AG09309 (cell line): ENCODE data around the gene SYCP3.

ENCODE experiments used
- DNase-seq: peaks from one replicate; pipeline ENCODE4 v3.0.0-alpha.2; 2010; ENCODE audit warnings: low read depth
- H3K4me3 ChIP-seq: 2 replicates; pipeline ENCODE4 v1.5.1; 2011; ENCODE audit warnings: mild to moderate bottlenecking, low read depth, low read length, moderate library complexity; ENCODE audit not compliant: control insufficient read depth
- TF ChIP-seq, protein P1 (sequence below): IDR thresholded peaks from 2 replicates; pipeline ENCODE4 v1.5.1; 2011; ENCODE audit warnings: mild to moderate bottlenecking, low read depth, low read length, inconsistent platforms; ENCODE audit not compliant: insufficient read depth, control insufficient read depth; ENCODE audit errors: missing control alignments

Gene SYCP3

DNA sequence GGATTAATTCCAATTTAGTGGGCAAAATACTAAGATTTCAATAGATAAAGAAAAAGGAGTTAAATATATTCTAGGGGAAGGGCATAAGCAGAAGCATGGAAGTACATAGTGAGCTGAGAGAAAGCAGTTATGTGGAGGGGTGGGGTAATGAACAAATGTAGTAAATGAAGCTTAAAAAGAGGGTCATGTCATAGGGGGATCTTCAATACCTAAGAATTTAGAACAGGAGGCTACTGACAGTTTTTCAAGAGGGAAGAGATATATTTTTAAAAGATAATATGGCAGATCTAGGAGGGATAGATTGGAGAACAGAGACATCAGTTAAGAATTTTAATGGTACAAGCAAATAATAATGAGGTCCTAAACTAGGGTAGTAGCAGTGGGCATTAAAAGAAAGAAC lies 9.4 kb downstream of the SYCP3 start:
- TF ChIP-seq, protein P1, sequence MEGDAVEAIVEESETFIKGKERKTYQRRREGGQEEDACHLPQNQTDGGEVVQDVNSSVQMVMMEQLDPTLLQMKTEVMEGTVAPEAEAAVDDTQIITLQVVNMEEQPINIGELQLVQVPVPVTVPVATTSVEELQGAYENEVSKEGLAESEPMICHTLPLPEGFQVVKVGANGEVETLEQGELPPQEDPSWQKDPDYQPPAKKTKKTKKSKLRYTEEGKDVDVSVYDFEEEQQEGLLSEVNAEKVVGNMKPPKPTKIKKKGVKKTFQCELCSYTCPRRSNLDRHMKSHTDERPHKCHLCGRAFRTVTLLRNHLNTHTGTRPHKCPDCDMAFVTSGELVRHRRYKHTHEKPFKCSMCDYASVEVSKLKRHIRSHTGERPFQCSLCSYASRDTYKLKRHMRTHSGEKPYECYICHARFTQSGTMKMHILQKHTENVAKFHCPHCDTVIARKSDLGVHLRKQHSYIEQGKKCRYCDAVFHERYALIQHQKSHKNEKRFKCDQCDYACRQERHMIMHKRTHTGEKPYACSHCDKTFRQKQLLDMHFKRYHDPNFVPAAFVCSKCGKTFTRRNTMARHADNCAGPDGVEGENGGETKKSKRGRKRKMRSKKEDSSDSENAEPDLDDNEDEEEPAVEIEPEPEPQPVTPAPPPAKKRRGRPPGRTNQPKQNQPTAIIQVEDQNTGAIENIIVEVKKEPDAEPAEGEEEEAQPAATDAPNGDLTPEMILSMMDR, result no peak
- no peak overlapping the region for H3K4me3 ChIP-seq
- DNase-seq, result no peak

DNA sequence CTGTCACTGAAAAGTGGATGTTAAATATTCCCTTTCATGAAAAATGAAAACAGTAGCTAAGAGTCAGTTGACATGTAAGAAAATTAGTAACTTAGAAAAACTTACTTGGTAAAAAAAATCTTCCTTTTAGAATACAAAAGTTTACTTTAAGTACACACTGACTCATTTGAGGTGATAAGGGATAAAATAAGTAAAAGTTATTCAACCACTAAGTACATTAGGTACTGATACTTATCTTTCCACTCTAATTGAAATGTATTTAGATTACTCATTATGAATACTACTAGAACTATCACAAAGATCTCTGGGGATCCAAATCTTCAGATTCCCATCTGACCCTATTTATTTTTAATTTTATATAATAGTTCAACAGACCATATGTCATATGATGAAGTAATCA lies 12.2 kb downstream of the SYCP3 start:
- no peak for DNase-seq
- TF ChIP-seq, protein P1, result no peak
- no peak overlapping the region for H3K4me3 ChIP-seq

DNA sequence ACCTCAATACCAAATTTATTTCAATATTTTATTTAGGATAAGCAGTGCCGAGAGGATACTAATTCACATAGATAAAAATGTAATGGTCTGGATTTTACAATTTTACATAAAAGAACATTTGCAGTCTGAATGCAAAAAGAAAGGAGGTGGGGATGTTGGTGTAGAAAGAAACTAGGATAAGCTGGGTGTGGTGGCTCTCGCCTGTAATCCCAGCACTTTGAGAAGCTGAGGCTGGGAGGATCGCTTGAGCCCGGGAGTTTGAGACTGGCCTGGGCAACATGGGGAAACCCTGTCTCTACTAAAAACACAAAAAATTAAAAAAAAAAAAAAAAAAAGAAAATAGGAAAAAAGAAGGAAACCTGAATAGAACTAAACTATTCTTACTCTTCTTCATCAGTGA lies 16.9 kb downstream of the SYCP3 start:
- no peak for DNase-seq
- TF ChIP-seq, protein P1, result no peak
- H3K4me3 ChIP-seq, result no peak overlapping the region

DNA sequence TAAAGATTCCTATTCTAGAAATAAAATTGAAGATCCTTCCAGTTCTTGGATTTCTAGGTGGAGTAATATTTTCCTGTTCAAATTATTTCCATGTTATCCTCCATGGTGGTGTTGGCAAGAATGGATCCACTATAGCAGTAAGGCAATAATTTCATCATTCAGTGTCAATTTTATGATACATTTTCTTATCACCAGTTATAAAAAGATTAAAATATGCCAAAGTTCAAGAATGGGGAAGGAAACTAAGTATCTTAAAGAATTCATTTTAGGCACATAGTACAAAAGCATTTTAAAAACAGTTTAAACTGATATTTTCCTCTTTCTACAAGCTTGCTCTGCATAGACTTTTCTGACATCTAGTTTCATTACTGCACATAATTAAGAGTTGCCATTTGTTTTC lies 19.1 kb downstream of the SYCP3 start:
- TF ChIP-seq, protein P1, result no peak
- no peak for DNase-seq
- no peak overlapping the region for H3K4me3 ChIP-seq

DNA sequence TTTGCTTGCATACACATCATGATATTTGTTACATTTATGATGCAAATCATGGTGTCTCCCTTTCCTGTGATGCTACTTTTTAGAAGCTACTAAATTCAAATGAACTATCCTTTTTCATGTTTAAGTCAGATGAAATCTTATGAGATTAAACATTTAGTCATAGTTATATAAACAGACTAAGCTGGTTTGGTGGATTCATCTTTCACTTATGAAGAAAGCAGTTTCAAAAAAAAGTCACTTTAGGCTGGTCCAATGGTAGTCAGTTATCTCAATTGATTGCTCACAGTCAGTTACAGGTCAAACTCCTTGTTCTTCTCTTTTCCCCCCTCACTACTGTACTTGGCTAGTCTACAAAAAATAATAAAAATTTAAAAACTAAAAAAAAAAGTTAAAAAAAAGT lies 19.7 kb downstream of the SYCP3 start:
- no peak overlapping the region for H3K4me3 ChIP-seq
- no peak for DNase-seq
- TF ChIP-seq, protein P1, result no peak

DNA sequence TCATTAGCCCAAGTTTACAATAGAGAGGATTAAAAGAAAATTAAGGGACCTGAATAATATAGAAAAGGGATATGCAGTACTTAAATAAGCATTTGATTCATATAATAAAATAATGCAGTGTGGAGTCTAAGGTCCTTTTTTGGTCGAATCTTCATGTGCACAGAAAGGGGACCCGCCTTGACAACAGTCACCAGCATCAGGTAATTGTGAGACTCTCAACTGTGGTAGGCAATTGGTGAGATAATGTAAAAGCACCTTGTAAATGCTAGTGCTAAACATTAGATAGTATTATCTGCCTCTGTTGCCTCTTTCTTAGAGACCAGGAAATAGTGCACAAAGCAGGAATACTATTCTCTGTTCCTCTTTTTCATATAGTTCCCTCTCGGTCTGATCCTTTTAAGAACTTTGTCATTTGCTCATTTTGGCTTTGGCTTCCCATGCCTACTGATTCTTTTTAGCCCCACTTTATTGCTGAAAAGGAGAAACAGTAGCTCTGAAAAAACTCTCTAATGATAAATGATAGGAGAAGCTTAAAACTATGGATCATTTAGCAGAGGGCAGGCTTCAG lies 24.3 kb downstream of the SYCP3 start:
- DNase-seq, result no peak
- TF ChIP-seq, protein P1, result no peak
- no peak overlapping the region for H3K4me3 ChIP-seq

DNA sequence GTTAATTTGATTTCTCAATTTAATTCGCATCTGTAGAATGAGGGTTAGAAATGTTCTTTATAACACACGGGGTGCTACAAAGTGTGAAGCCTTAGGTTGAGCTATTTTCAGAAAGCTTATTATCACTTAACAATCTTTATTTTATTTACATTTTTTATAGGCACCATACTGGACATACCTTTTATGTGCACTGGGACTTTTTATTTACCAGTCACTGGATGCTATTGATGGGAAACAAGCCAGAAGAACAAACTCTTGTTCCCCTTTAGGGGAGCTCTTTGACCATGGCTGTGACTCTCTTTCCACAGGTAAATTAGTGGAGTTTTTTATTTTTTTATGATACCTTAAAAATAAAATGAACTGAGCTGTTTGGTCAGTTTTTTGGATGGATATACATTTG lies 25.3 kb downstream of the SYCP3 start:
- H3K4me3 ChIP-seq, result no peak overlapping the region
- no peak for DNase-seq
- TF ChIP-seq, protein P1, result no peak
